Urinary bladder (tissue), 4 donors: ENCODE measurements around the gene SOHLH1. TPM values are rescaled to one million over a fixed set of nuclear protein-coding genes. Genes with fewer than 3 reads are reported as not detected.

Experiments
- DNase-seq: peaks from one replicate; pipeline ENCODE4 v3.0.0-alpha.2; 2015; ENCODE audit errors: extremely low spot score
- H3K27ac ChIP-seq: one replicate; pipeline ENCODE4 v1.5.1; 2013; ENCODE audit warnings: low read depth, mild to moderate bottlenecking, moderate library complexity
- H3K36me3 ChIP-seq: one replicate; pipeline ENCODE4 v1.6.1; 2013; ENCODE audit warnings: mild to moderate bottlenecking, moderate library complexity; ENCODE audit not compliant: insufficient read depth
- H3K4me1 ChIP-seq: one replicate; pipeline ENCODE4 v1.6.1; 2013; ENCODE audit warnings: mild to moderate bottlenecking, moderate library complexity; ENCODE audit not compliant: insufficient read depth
- H3K4me3 ChIP-seq: one replicate; pipeline ENCODE4 v1.5.1; 2013; ENCODE audit warnings: low read depth, low read length
- WGBS: extraction: QIAGEN DNeasy Blood & Tissue Kit; methylation state at CpG from one replicate; pipeline ENCODE4 v1.1.7; 2013; 5-methylcytosine and 5-hydroxymethylcytosine counted together
- polyA plus RNA-seq: library from polyadenylated mRNA; stranded (reverse); fragments of 200-250 nt; gene quantifications from one replicate; pipeline ENCODE4 v1.2.3, GENCODE V29; 2013
- total RNA-seq: library from RNA; depleted of rRNA; stranded (reverse); fragments of >200 nt; gene quantifications from one replicate; pipeline ENCODE4 v1.2.3, GENCODE V29; 2014
- donor health status: healthy with polysubstance abuse.
- donor health status: healthy.

The SOHLH1 gene, protein sequence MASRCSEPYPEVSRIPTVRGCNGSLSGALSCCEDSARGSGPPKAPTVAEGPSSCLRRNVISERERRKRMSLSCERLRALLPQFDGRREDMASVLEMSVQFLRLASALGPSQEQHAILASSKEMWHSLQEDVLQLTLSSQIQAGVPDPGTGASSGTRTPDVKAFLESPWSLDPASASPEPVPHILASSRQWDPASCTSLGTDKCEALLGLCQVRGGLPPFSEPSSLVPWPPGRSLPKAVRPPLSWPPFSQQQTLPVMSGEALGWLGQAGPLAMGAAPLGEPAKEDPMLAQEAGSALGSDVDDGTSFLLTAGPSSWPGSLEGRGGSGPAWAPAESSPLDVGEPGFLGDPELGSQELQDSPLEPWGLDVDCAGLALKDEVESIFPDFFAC
- not detected for total RNA-seq
- not detected for polyA plus RNA-seq

DNA sequence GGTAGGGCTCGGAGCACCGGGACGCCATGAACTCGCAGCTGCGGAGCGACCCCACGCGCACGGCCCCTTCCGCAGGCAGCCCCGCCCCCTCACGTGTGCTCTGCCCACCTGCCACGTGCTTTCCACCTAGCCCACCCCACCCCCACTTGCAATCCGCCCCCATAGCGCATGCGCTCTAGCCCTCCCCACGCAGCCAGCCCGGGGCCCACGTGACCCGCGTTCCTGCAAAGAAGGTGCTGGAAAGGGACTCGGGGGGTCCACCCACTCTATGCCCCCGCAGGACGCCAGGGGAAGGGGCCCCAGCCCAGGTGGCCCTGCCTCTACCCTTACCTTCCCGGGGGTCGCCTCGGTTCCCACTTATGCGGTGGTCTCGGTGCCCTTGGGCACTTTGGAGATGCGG lies at the start of gene SOHLH1:
TSS of gene SOHLH1 (minus strand) at position 42 of the 400 bp plus-strand sequence. CDS start at position 28, 14 bp downstream.
- Histone ChIP-seq H3K36me3 (no peaks in the 10 kb centered on the region), H3K27ac (no peak within 1 kb of the TSS), H3K4me1 (no peaks in the 10 kb centered on the region), H3K4me3 (no peak within 1 kb of the TSS)
- DNase-seq, result no peak
- WGBS, result 84% methylated on average over 30 of the region's 30 CpGs

DNA sequence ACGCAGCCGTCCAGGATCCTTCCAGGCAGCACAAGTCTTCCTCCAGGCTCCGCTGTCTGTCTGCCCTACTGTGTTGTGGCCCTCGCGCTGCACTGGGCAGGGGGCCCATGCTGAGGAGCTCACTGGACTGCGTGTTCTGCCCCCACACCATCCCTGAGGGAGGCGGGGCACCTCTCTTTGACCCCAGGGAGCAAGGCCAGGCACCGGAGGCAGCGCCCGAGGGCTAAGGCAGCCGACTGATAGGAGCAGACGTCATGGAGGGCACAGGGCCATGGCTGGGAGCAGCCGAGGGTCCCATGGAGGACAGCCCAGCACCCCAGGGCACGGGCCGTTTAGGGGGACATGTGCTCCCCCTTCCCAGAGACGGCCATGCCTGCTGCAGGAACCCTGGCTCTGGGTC lies 49.4 kb upstream of the SOHLH1 start:
- Histone ChIP-seq H3K36me3 (no peaks in the 10 kb centered on the region), H3K4me3 (no peak overlapping the region), H3K4me1 (no peaks in the 10 kb centered on the region), H3K27ac (no peak overlapping the region)
- 70% methylated on average over 16 of the region's 16 CpGs for WGBS
- DNase-seq, result no peak

DNA sequence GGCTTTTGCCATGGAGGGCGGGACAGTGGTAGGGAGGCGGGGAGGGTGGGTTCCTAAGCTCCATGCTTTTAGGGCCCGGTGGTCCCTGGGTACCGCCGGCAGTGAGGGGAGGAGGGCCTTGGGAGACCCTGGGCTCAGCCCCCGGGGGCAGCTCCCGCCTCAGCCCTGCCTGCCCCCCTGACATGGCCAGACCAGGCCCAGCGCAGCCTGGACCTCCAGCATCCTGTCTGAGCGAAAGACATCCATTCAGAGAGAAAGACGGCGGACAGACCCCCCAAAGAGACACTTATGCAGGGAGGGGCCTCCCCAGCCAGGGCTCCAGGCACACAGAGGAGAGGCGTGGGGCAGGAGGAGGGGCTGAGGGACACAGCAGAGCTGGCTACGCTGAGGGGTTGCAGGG lies 48.0 kb upstream of the SOHLH1 start:
- Histone ChIP-seq H3K27ac (no peak overlapping the region), H3K4me3 (no peak overlapping the region), H3K36me3 (no peaks in the 10 kb centered on the region), H3K4me1 (no peaks in the 10 kb centered on the region)
- no peak for DNase-seq
- WGBS, result 61% methylated on average over 13 of the region's 13 CpGs

DNA sequence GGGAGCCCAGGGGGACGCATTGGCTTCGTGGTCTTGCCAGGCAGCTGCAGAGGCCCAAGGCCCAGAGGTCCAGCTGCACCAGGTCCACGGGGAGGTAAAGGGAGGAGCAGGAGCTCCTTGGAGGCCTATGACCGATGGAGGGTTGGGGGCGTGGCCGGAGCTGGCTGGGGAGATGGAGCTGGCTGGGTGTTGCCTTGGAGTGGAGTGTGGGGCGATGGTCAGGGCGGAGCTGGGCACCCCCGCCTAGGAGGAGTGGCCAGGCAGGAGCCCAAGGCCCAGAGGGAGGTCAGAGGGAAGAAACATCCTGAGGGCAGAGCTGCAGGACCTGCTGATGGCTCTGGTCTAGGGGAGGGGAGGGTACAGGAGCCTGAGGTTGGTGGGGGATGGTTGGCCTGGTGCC lies 47.3 kb upstream of the SOHLH1 start:
- H3K36me3 ChIP-seq, result no peaks in the 10 kb centered on the region
- H3K27ac ChIP-seq, result no peak overlapping the region
- no peak for DNase-seq
- 67% methylated on average over 9 of the region's 9 CpGs for WGBS
- H3K4me1 ChIP-seq, result no peaks in the 10 kb centered on the region
- no peak overlapping the region for H3K4me3 ChIP-seq

DNA sequence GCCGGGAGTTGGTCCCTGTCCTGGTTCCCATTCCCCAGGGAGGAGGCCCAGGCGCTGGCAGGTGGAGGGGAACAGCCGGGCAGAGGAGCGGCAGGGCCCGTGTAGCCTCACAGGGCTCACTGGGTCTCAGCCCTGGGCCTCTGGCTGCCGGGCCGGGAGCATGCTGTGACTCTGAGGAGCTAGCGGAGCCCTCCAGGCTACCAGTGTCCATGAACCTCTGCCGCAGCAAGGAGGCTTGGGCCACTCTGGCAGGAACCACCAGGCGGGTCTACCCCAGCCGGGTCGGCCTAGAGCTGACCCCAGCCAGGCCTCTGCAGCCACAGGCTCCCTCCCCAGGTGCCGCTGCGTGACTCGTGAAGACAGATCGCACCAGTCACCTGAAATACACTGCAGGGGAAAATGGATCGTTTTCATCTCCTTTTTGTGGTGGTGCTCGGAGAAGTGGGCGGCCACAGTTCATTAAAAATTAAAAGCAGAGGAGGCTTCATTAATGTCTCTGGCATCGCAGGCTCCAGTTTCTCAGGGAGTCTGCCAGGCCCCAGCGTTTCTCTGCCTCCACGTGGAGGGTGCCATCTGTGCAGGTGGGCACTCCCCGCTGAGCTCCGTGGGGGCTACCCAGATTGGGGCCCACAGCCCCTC lies 46.5 kb upstream of the SOHLH1 start:
- H3K36me3 ChIP-seq, result no peaks in the 10 kb centered on the region
- 87% methylated on average over 24 of the region's 24 CpGs for WGBS
- no peak overlapping the region for H3K4me3 ChIP-seq
- no peak overlapping the region for H3K27ac ChIP-seq
- no peak for DNase-seq
- no peaks in the 10 kb centered on the region for H3K4me1 ChIP-seq

DNA sequence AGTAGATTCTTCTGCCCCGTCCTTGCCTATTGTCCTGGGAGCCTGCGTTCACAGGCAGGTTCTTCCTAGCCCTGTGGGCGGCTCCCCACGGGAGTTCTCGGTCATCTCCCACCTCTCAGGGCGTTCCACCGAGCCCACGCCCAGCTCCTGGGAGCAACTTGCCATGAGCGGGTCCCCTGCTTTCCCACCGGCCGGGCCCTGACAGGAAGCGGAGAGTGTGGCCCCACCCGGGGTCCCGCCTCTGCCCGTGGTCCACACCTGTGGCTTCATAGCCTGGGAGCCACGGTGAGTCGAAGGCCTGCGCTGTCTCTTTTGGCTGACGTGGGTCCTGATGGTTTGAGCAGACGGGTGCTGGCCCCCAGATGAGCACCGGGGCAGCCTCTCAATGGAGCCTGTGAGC lies 45.9 kb upstream of the SOHLH1 start:
- Histone ChIP-seq H3K4me1 (no peaks in the 10 kb centered on the region), H3K4me3 (no peak overlapping the region), H3K36me3 (no peaks in the 10 kb centered on the region), H3K27ac (no peak overlapping the region)
- 86% methylated on average over 21 of the region's 21 CpGs for WGBS
- no peak for DNase-seq

DNA sequence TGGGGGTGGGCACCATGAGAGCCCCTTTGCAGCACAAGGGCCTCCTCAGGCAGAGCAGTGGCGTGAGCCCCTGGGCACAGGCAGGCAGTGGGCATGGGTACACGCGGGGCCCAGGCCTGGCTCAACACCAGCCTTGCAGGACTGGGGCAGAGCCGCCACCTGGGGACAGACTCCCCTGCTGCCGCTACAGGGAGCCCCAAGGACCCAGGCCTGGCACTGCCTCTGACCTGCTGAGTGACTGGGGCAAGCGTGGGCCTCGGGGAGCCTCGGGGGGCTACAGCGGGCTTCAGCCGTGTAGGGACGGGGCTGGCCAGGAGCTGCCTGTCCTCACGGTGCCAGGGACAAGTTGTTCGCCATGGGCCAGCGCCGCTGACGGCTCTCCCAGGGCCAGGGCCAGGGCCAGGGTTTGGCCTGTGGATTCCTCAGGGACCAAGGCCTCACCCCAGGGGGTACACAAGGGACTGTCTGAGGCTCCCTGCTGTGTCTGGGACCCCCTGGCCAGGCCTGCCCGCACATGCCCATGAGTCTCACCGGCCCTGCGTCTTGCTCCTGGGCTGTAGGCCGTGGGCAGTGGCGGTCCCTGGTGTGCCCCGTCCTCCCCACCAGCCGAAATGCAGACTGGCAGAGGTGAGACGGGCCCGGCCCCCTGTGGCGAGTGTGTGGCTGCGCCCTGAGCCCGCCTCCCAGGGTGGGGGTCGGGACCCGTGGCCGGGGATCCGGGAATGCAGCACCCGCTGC lies 45.2 kb upstream of the SOHLH1 start:
- WGBS, result 89% methylated on average over 33 of the region's 33 CpGs

DNA sequence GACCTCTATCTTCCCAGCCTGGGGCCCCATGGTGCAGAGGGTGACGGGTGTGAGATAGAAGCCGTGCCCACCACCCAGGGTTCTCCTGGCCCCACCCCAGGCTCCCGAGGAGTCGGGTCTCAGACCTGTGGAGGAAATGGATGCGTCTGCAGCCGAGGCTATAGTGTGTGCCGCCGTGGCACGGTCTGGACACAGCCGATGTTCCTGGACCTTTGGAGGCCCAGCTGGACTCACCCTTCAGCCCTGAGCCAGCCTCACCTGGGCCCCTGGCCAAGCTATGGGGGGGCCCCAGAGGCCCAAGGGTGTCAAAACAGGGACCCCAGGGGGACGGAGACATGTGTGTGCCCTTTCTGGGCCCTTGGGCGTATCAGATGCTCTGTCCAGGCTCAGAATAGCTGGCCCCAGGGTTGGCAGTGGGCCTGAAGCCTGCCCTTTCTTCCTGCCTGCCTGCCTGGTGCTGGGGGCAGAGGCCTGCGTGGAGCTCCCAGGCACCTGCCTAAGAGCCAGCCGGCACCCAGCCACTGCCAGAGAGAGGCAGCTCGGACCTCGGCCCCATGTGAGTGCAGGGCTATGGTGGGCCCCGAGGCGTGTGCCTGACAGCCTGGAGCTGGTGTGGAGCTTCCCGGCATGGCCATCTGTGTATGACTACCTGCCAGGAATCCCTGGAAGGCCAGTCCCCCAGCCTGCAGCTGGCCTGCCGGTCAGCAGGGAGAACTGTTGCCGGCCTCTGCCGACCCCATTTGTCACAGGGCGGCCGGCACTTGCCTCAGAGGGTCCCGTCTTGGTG lies 44.5 kb upstream of the SOHLH1 start:
- Histone ChIP-seq H3K4me3 (no peak overlapping the region), H3K27ac (no peak overlapping the region), H3K36me3 (no peaks in the 10 kb centered on the region), H3K4me1 (no peaks in the 10 kb centered on the region)
- no peak for DNase-seq
- WGBS, result 79% methylated on average over 25 of the region's 25 CpGs

More for the DNA sequence above, 45.2 kb upstream of the SOHLH1 start:
- H3K4me1 ChIP-seq, result no peaks in the 10 kb centered on the region
- DNase-seq, result no peak
- H3K36me3 ChIP-seq, result no peaks in the 10 kb centered on the region
- H3K27ac ChIP-seq, result no peak overlapping the region
- H3K4me3 ChIP-seq, result no peak overlapping the region

DNA sequence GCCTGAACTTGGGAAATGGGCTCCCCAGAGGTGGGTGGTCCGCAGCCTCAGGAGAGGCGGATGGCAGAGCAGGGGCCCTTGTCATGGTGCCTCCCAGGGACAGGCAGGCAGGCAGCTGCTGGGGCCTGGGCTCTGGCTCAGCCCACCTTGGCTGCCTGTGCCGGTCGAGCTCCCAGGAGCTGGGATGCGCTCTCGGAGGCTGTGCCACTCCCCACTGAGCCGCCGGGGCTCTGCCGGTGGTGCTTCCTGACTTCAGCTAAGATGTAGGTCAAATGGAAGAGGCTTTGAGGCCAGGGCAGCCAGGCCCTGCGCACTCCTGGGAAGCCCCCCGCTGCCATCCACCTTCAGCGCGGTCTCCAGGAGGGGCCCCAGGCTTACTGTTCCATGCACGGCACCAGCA lies 43.7 kb upstream of the SOHLH1 start:
- 74% methylated on average over 14 of the region's 14 CpGs for WGBS
- no peak for DNase-seq
- Histone ChIP-seq H3K4me3 (no peak overlapping the region), H3K36me3 (no peaks in the 10 kb centered on the region), H3K4me1 (no peaks in the 10 kb centered on the region), H3K27ac (no peak overlapping the region)

DNA sequence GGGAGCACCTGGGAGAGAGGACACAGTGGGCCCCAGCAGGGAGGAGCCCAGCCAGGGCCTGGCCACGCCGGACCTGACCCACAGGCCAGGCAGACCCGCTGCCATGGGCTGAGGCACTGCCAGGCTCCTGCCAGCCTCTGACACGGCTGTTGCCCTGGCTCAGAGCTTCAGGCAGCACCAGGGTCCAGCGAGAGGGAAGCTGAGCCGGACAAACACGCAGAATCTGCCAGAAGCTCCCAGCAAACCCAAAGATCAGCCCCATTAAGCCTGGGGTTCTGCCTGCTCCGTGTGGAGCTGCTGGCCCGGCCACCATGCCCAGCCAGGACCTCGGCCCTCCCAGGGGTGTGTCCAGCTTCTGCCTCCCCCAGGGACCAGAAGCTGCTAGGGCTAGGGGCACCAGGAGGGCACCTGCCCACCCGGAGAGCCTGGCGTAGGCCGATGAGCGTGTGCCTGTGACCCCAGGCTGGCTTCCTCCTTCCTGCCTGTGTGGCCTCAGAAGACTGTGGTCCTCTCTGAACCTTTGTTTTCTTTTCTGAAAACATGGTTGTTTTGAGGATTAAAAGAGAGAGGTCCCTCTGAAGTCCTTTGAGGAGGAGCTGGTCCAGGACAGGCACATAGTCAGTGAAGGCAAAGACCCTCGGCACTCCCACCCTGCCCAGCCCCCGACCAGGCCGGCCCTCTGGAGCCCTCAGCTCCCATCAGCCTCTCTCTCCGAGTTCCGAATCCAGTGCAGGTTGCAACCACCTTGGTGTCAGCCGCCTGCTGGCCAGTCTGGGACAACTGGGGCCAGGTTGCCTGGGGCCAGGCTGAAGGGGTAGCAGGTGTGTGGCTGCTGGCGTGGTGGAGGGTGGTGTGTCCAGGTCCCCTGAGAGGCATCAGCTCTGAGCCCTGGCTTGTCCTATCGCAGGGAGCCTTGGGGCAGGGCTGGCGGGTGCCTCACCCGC lies 42.3 kb upstream of the SOHLH1 start:
- Histone ChIP-seq H3K27ac (no peak overlapping the region), H3K36me3 (no peaks in the 10 kb centered on the region), H3K4me3 (no peak overlapping the region), H3K4me1 (no peaks in the 10 kb centered on the region)
- WGBS, result 70% methylated on average over 24 of the region's 24 CpGs
- DNase-seq, result no peak

DNA sequence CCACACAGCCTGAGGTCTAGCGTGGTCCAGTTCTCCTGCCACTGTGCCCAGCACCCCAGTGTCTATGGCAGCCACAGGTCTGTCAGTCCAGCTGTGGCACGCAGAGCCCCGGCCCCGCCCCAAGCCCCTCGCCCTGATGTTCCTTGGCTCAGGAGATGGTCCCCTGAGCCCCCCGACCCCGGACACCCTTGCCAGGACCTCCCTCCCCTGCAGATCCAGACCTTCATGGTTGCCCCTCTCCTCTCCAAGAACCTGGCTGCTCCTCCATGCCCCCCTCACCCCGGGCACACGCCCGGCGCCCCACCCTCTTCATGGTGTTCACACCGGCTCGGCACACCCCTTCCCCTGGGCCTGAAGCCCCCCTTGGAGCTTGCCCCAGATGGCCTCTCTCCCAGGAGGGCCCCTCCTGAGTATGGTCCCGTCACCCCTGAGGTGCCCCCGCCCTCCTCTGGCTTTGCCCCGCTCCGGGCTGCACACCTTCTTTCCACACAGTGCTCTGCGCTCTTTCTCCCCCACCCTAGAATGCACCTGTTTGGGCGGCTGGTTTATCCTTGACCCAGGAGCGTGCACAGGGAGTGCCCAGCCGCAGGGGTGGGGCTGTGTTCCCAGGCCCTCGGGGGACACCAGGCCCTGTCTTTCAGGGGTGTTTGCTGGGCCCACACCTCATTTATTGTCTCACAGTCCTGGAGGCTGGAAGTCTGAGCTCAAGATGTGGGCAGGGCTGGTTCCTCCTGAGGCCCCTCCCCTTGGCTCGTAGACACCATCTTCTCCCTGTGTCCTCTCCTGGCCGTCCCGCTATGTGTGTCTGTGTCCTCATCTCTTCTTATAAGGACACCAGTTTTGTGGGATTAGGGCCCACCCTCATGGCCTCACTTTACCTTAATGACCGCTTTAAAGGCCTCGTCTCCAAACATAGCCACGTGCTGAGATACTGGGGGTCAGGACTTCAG lies 40.3 kb upstream of the SOHLH1 start:
- no peaks in the 10 kb centered on the region for H3K4me1 ChIP-seq
- H3K4me3 ChIP-seq, result no peak overlapping the region
- no peak overlapping the region for H3K27ac ChIP-seq
- no peak for DNase-seq
- no peaks in the 10 kb centered on the region for H3K36me3 ChIP-seq
- 71% methylated on average over 28 of the region's 28 CpGs for WGBS
